Activated T-cell treated with anti-CD3 and anti-CD28 coated beads, Interleukin-2, amount 50 U/mL, for 48 hours (primary cell): ENCODE measurements around the gene TSPOAP1.
A peak's percentile ranks its signal among the peaks of the same experiment; 100 is the strongest.

Source experiments
- DNase-seq, 2 experiments: peaks; one replicate each; pipeline ENCODE4 v3.0.0-alpha.2; 2020

TSPOAP1 gene

GRCh38 chr17:58328195-58329034, at the start of gene TSPOAP1:
Gene TSPOAP1, minus strand, starts transcription at chr17:58328795. Its CDS starts 875 bp downstream, at chr17:58327920.
- DNase-seq = peak; percentile 92

- no peak for DNase-seq
Measured at GRCh38 chr17:58377661-58378060, 49.1 kb upstream of the TSPOAP1 start.

GRCh38 chr17:58377093-58377601, 48.6 kb upstream of the TSPOAP1 start:
- no peak for DNase-seq

- DNase-seq = no peak
Measured at GRCh38 chr17:58376472-58377000, 47.9 kb upstream of the TSPOAP1 start.

- no peak for DNase-seq
Measured at GRCh38 chr17:58375811-58376210, 47.2 kb upstream of the TSPOAP1 start.

GRCh38 chr17:58375256-58375655, 46.7 kb upstream of the TSPOAP1 start:
- no peak for DNase-seq

- no peak for DNase-seq
Measured at GRCh38 chr17:58373923-58374322, 45.3 kb upstream of the TSPOAP1 start.

GRCh38 chr17:58373003-58373402, 44.4 kb upstream of the TSPOAP1 start:
- DNase-seq = no peak

- DNase-seq = no peak
Measured at GRCh38 chr17:58371300-58371950, 42.8 kb upstream of the TSPOAP1 start.

GRCh38 chr17:58370716-58371115, 42.1 kb upstream of the TSPOAP1 start:
- DNase-seq = no peak

- no peak for DNase-seq
Measured at GRCh38 chr17:58370309-58370708, 41.7 kb upstream of the TSPOAP1 start.

GRCh38 chr17:58369214-58370031, 40.8 kb upstream of the TSPOAP1 start:
- DNase-seq = no peak

GRCh38 chr17:58368860-58369213, 40.2 kb upstream of the TSPOAP1 start:
- DNase-seq = no peak

GRCh38 chr17:58367461-58367860, 38.9 kb upstream of the TSPOAP1 start:
- no peak for DNase-seq

- DNase-seq = no peak
Measured at GRCh38 chr17:58365980-58366595, 37.5 kb upstream of the TSPOAP1 start.

GRCh38 chr17:58365185-58365979, 36.8 kb upstream of the TSPOAP1 start:
- DNase-seq = no peak

GRCh38 chr17:58364270-58364942, 35.8 kb upstream of the TSPOAP1 start:
- no peak for DNase-seq

- no peak for DNase-seq
Measured at GRCh38 chr17:58363457-58364185, 35.0 kb upstream of the TSPOAP1 start.

- no peak for DNase-seq
Measured at GRCh38 chr17:58362368-58363014, 33.9 kb upstream of the TSPOAP1 start.
